Limb (tissue), 2 donors: ENCODE measurements around the gene ASCC3.
"Not testable (repeated sequence)": the region's sequence is repeated elsewhere in the genome, so short reads cannot be mapped to it uniquely, and the experiment has no call there.

ENCODE experiments used
- DNase-seq, 2 donors: peaks; one replicate each; pipeline ENCODE4 v3.0.0-alpha.2; 2016; ENCODE audit errors: extremely low spot score in 2 of 2

The ASCC3 gene

DNA sequence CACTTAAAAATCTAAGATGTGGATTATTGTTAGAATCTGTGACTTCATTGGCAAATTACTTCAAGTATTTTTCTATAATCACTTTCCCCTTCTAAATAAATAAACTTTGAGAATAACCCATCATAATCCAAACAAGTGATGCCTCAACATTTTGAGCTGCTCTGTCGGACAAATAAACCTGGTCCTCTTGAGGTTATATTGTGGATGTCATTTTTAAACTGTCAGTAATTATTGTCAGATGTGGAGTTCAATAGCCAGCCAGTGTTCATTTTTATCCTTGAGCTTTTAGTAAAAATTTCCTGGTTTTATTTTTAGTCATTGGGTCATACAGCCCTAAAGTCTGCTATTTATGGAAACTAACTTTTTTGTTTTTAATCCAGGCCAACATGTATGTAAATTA is 9.5 kb upstream of the ASCC3 start:
- DNase-seq, result not testable (repeated sequence)

DNA sequence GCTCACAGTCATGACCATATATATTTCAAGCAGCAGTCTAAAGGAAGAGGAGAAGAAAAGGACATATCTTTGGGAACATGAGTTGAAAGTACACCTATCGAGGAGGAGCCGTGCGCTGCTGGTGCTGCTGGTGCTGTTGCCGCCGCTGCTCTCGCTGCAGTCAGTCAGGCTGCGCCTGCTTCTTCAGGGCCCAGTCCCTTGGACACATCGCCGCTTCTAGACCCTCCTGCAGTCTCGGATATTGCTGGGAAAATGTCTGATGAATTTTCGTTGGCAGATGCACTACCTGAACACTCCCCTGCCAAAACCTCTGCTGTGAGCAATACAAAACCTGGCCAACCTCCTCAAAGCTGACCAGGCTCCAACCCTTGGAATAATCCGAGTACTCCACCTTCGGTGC is 8.2 kb upstream of the ASCC3 start:
- no peak for DNase-seq

DNA sequence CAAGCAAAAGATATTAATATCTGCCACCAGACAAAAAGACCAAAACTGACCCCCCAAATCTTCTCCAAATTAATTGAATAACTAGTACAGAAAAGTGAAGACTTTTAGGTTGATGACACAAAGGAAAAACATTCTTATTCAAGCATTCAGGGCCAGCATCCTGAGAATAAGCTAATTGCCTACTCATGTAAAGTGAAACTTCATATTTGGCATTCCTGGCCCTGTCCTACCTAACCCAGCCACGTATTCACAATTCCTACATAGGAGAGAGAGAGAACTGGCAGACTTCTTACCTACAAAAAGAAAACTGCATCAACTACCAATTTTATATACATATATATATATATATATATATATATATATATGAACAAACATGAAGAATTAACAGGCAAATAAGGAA is 4.9 kb upstream of the ASCC3 start:
- no peak for DNase-seq

DNA sequence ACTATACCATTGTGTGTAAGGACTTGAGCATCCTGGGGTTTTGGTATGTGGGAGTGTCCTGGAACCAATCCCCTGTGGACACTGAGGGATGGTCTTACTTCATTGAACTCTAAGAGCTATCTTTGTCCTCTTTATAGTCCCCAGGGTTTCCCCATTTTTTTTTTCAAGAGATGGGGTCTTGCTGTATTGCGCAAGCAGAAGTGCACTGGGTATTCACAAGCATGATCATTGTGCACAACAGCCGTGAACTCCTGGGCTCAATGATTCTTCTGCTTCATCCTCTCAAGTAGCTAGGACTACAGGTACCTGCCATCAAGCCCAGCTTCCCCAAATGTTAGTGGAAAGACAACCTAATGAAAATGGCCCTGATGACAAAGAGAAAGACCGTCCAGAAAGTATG is 2.2 kb upstream of the ASCC3 start:
- DNase-seq, result no peak

DNA sequence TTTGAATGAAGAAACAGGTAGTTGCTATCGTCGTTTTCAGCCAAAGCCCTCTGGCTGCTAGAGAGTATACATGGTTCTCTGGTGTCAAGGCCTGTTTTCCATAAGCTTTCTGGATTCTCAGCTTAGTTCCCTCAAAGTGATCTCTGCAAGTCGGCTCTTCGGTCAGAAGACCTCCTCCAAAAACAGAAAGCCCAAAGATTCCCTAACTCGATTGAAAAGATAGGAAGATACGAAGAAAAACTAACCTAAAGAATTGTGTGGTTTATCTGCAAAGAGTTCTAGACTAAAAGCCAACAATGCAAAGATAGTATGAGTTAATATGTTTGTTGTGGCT is 545 bp upstream of the ASCC3 start:
- no peak for DNase-seq

DNA sequence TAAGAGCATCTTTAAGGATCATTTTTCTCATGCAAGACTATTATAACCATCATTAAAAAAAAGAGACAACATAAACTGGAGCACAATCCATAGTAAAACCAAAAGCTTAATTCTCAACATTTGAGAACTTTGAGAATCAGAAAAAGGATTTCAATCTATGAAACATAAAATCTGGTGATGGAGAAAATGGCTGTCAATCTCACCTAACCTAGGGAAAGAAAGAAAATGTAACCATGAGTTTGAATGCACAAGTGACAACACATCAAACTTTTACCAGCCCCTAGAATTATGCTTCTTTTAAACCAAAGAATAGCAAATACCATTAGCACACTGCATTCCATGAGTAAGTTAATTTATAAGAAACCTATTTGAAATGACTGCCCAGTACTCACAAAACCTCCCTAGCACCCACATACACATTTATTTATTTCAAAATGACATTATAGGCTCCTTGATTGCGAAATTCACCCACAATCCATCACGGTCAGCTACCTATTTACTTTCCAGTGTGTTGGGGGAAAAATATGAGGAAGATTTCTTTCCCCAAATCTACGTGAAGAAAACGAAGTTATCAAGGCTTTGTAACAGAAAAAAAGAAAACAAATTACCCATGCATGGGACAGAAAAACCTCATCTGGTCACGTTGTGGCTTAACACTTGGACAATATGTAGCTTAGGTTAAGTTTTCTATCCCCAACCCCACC is 828 bp downstream of the ASCC3 start:
- DNase-seq, result no peak

DNA sequence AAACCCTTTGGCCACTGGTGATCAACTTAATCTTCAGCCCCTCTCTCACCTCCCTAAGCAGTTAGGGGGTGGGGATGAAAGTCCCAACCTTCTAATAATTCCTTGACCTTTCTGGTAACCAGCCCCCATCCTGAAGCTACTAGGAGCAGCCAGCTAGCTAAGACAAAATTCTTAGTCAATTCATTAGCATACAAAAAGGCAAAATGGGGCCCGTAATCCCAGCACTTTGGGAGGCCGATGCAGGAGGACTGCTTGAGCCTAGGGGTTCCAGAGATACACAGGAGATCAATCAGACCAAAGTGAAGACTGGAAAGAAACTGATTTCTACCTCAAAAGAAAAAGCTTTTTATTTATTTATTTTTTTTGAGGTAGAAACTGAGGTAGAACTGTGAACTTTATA is 1.8 kb downstream of the ASCC3 start:
- no peak for DNase-seq

DNA sequence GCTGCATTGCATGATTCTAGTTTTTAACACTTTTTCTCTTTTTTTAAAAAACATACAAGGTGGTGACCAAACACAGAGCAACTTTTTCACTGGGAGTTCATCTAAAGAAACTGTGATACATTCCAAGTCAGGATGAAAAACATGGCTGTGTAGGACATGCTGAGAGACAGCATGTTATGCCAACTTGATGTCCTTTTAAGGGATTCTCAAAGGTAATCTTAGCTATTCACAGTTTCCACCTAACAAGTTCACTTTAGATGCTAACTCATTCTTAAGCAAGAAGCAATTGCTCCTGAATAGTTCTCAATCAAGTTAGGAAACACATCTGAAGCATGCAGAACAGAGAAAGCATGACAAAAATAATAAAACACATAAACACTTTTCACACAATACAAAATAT is 3.3 kb downstream of the ASCC3 start:
- DNase-seq, result no peak

DNA sequence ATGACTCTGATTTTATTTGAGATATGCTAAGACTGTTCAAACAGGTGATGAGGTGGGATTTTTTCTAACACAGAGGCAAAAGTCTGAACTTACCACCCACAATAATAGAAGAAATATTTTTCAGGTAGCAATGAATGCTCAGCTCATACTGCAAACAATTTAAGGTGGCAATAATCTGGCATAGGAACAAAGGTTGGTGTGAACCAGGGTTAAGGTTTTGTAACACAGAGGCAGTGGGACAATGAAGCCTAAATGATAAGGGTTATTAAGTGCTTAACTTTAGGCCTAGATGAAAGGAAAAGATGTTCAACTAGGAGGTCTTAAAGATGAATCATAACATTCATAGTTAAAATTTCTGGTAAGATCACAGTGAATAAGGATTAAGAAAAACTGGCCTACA is 4.9 kb downstream of the ASCC3 start:
- DNase-seq, result no peak

DNA sequence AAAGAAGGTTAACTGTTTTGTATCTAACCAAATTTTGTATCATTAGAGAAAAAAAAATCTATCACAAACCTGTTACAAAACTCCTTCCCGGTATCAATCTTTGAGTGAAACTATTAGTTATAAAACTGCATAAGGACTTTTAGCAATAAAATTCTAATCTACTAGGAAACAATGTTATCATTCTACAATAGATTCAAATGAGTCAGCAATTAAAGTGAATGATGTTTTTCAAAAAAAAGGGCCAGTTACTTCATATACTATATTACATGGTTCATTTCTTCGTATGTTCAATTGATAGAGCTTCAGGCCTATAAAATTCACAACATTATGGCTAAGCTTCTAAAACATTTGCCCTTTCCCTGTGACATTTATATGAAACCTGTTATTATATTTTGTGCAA is 15.6 kb downstream of the ASCC3 start:
- DNase-seq, result no peak

DNA sequence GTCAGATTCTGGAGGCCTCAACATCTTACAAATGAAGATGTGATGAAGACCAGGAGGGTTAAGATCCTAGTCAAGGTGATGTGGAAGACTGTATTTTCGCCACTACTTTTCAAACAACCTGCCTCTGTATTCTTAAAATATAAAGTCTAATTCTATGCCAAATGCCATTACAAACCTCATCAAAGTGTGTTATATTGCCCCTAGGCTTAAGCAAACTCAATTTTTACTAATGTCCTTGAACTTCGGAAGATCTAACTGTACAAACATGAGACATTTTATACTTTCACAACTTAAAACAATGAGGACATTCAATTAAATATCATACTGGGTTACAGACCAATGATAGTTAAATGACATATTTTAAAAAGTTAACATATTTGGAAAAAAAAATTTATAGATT is 19.1 kb downstream of the ASCC3 start:
- DNase-seq, result no peak

DNA sequence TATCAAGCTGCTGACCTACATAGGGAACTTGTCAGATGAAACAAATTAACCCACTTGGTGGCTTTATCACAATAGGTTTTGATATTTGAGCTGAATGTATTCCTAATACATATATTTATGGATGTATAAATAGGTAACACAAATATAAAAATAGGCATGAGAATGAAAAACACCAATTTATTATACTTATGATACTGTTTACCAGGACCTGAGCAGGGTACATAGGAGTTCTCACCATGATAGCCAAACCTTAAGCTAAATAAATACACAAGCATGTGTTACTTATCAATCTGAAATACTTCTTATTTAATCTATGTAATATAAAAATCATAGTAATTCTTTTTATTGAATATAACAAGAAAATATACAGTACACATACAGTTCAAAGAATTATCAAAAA is 25.0 kb downstream of the ASCC3 start:
- DNase-seq, result no peak

DNA sequence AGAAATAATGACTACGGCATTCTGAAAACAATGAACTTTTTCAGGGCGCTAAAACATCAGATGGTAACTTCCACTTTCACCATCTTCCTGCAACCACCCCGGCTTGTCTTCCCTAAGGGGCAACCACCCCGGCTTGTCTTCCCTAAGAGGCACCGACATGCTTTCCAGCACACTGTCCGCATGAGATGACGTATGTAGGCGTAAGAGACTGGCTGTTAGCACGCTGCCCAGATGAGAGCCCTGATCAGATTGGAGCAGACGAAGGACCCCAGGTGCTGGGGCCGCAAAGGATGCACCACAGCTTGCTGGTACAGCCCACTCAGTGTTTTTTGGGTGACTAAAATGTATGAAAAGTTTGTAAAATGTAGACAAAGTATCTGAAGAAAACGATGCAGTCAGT is 29.3 kb downstream of the ASCC3 start:
- no peak for DNase-seq

DNA sequence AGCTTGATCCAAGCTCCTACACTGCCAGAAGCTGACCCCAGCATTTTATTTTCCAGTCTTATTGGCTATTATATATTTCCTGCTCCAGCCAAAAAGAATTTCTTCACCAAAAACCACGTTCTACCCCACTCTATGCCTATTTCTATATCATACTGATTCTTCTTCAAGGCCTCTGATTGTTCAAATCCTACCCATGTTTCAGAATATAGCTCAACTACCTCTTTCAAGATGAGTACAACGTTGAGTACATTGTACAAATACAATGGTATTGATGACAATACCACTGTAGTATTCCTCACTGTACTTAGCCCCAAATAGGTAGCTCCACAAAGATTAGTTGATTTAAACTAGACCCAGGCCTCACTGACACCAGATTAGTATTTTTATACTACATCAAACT is 31.0 kb downstream of the ASCC3 start:
- no peak for DNase-seq

DNA sequence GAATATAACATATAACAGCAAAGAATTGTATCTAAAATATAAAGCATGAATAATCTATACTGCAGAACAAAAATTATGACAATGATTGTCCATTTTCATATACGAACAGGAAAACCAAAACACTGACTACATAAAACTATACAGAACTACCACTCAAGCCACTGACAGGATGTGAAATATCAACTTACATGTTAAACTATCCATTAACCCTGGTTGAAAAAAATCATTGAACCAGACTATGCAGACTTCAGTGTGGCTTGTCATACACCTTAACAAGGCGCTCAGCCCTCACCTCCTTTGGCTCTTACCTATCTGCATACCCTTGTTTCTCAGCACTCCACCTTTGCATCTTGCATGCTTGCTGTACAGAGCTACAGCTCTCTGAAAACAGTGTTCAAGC is 34.9 kb downstream of the ASCC3 start:
- no peak for DNase-seq

DNA sequence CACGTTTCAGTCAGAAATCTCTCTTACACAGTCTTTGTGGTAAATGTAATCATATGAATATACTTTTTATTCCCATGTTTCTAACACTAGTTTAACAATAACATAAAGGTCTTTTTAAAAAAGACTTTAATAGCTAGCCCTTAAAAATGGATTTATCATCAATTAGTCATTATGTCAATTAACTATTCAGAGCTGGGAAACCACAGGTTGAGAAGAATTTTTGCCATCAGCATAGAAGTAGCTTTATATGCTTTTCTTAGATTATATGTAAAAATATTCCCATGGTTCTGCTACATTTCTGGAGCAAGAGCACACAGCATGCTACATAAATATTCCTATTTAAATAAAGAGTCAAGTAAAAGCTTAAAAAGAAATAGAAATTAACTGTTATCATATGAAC is 35.5 kb downstream of the ASCC3 start:
- no peak for DNase-seq

DNA sequence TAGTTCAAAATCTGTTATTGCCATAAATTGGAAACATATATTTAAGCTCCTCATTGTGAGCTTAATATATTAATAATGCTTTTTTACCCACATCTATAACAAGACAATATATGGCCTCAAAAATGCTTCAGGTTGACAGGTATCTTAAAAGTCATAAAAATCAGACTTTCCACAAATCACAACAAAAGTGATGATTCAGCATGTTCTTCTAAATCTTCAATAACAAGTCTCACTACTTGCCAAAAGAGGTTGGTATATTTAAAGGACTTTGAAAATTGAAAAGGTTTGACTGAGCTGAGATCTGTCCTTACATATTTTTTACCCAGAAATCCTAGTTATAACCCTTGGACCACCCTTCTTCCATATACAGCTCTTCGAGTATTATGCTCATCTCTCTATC is 41.7 kb downstream of the ASCC3 start:
- no peak for DNase-seq

DNA sequence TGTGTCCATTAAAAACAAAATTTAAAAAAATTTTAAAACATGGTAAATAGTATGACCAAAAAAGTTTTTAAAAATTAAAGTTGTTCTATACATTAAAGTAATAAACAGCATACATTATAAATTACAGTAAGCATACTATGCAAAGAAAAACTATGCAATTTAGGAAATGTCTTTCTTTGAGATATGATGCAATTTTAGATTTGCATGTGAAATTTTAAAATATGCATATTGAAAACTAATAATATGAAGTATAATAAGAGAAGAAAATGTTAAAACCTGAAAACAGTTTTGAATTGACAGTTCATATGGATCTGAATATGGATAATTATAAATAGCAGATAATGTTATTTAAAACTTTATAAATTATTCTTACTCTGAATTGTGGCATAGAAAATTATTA is 43.1 kb downstream of the ASCC3 start:
- no peak for DNase-seq

DNA sequence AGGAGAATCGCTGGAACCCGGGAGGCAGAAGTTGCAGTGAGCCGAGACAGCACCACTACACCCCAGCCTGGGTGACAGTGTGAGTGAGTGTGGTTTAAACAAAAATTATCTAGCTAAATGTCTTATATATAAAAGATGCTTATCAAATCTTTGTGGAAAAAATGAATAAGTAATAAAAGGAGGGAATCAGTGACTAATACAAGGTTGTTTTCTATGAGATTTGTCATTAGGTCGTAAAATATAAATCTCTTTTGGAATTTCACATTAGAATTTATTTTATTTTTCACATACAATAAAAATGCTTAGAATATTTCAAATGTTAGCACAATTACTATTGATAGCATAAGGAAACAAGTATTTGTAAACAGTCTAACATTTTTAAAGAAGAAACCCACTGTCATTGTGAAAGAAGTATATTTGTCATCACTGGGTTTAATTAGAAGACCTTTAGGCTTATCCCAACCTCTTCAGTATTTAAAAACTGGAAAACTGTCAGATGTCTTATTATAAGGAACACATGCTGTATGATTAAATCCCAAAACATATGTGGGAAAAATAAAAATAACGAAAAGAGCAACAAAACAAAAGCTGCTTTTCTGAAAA is 47.1 kb downstream of the ASCC3 start:
- DNase-seq, result no peak

DNA sequence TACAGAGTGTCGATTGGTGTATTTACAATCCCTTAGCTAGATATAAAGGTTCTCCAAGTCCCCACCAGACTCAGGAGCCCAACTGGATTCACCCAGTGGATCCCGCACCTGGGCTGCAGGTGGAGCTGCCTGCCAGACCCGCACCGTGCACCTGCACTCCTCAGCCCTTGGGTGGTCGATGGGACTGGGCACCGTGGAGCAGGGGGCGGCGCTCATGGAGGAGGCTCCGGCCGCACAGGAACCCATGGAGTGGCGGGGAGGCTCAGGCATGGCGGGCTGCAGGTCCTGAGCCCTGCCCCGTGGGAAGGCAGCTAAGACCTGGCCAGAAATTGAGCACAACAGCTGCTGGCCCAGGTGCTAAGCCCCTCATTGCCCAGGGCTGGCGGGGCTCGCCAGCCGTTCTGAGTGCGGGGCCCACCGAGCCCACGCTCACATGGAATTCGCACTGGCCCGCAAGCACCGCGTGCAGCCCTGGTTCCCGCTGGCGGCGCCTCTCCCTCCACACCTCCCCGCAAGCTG is 52.0 kb downstream of the ASCC3 start:
- DNase-seq, result not testable (repeated sequence)

DNA sequence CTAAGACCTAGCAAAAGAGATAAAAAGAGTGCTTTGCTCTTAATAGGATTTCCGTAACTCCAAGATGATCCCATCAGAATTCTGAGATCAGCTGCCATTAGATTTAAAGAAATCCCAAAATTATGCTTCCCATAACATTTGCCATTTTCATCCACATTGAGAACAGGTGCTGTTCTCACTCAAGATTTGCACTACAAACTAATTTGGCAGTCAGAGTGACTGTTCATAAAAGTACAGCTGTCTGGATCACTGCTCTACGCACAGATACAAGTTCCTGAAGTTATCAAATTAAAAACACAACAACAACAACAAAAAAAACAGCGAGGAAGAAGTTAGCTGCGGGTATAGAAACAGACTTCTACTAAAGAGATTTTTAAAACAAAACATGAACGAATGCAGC is 58.1 kb downstream of the ASCC3 start:
- DNase-seq, result no peak

DNA sequence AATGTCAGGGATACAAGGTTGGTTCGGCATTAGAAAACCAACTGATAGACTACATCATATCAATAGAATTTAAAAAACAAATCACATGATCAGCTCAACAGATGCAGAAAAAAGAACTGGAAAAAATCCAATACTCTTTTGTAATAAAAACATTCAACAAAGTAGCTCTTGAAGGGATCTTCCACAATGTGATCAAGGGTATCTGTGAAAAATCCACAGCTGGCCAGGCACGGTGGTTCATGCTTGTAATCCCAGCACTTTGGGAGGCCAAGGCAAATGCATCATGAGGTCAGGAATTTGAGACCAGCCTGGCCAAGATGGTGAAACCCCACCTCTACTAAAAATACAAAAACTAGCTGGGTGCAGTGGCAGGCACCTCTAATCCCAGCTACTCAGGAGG is 63.1 kb downstream of the ASCC3 start:
- DNase-seq, result no peak

DNA sequence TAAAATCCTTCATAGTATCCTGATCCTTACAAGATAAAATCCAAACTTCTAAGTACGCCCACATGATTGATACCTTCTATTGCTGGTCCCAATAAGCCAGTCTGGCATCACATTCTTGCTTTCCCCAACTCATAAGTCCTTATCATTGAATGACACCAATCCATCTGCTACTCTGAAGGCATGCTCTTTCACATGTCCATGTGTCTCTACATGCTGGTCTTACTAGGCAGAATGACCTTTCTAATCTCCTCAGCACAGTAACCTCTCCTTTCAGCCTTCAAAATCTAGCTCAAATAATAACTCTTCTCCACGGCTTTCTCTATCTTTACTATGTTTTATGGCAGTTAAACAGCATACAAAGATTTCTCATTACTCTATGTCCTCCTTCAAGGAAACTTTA is 71.1 kb downstream of the ASCC3 start:
- no peak for DNase-seq

DNA sequence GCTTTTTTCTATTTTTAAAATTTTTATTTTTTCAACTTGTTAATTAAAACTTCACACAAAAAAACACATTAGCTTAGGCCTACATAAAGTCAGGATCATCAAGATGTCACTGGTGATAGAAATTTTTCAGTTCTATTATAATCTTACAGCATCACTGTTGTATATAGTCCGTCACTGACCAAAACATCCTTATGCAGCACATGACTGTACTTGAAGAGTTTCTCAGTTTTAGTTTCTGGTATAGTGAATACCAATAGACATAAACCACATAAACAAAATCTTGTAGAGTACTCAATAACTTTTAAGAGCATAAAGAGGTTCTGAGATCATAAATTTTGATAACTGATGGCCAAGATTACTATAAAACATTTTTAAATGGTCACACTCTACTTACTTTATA is 71.8 kb downstream of the ASCC3 start:
- no peak for DNase-seq
